SJSA1 (cell line): ENCODE measurements around the gene MFSD2B. TPM values are rescaled to one million over a fixed set of nuclear protein-coding genes. Genes with fewer than 3 reads are reported as not detected.

Experiments used
- DNase-seq, 2 experiments: peaks; one replicate each; pipeline ENCODE4 v3.0.0-alpha.2; 2015 to 2020; ENCODE audit warnings: low spot score in 2 of 2, low read depth in 1 of 2
- H3K27ac ChIP-seq: fragments of 250-450 bp; sonication (Bioruptor Pico); 2 replicates; pipeline ENCODE4 v1.5.1; 2020; ENCODE audit warnings: mild to moderate bottlenecking, moderate library complexity
- H3K27me3 ChIP-seq: fragments of 250-450 bp; sonication (Bioruptor Pico); replicated peaks from 2 replicates; pipeline ENCODE4 v1.5.1; 2020; ENCODE audit warnings: mild to moderate bottlenecking, moderate library complexity
- H3K36me3 ChIP-seq: fragments of 250-450 bp; sonication (Bioruptor Pico); 2 replicates; pipeline ENCODE4 v1.5.1; 2020; ENCODE audit warnings: mild to moderate bottlenecking
- H3K4me1 ChIP-seq: fragments of 250-450 bp; sonication (Bioruptor Pico); replicated peaks from 2 replicates; pipeline ENCODE4 v1.6.1; 2021; ENCODE audit warnings: mild to moderate bottlenecking
- H3K4me3 ChIP-seq: fragments of 250-450 bp; sonication (Bioruptor Pico); 2 replicates; pipeline ENCODE4 v1.5.1; 2020; ENCODE audit warnings: mild to moderate bottlenecking
- H3K9me3 ChIP-seq: fragments of 250-450 bp; sonication (Bioruptor Pico); replicated peaks from 2 replicates; pipeline ENCODE4 v1.5.1; 2020; ENCODE audit warnings: mild to moderate bottlenecking
- total RNA-seq: library from RNA; depleted of rRNA; stranded (reverse); fragments of >200 nt; shearing (Covaris generic); gene quantifications from 2 replicates; pipeline ENCODE4 v1.2.3, GENCODE V29; 2014; rRNA removed

Gene MFSD2B, protein sequence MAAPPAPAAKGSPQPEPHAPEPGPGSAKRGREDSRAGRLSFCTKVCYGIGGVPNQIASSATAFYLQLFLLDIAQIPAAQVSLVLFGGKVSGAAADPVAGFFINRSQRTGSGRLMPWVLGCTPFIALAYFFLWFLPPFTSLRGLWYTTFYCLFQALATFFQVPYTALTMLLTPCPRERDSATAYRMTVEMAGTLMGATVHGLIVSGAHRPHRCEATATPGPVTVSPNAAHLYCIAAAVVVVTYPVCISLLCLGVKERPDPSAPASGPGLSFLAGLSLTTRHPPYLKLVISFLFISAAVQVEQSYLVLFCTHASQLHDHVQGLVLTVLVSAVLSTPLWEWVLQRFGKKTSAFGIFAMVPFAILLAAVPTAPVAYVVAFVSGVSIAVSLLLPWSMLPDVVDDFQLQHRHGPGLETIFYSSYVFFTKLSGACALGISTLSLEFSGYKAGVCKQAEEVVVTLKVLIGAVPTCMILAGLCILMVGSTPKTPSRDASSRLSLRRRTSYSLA
- total RNA-seq, result not detected in 2 replicates

DNA sequence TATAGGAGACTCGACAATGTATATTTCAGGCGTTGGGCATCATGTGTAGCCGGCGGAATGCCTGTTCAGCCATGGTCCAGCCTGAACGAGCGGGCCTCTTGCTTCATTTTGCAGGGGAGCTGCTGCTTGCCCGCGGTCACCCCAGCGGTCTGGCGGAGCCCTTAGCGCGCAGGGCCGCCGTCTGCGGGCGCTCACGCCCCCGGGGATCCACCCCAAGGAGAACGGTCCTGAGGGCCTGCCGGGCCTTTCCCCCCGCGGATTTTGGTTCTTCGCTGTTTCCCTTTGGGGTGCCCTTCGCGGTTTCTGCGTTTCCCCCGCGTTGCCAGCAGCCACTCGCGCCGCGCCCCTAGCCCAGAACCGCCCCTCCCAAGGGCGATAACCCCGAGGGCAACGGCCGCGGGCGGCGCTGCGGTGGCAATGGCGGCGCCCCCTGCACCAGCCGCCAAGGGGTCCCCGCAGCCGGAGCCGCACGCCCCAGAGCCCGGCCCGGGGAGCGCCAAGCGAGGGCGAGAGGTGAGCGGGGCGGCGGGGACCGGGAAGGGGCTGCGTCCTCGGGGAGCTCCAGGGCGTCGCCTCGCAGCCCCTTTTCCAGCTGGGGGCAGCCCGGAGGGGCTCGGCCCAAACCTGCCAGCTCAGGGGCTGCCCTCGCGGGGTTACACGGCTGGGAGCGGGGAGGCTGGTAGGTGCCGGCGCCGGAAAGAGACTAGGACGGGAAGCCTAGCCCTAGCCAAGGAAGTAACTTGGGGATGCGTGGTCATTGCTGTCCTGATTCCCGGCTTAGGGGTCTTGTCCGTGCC lies at the start of gene MFSD2B:
MFSD2B (plus strand) TSS at position 406 of the 797 bp plus-strand sequence; CDS start at position 418, 12 bp downstream.
- H3K27me3 ChIP-seq, result no peaks in the 10 kb centered on the region
- DNase-seq, result no peak

DNA sequence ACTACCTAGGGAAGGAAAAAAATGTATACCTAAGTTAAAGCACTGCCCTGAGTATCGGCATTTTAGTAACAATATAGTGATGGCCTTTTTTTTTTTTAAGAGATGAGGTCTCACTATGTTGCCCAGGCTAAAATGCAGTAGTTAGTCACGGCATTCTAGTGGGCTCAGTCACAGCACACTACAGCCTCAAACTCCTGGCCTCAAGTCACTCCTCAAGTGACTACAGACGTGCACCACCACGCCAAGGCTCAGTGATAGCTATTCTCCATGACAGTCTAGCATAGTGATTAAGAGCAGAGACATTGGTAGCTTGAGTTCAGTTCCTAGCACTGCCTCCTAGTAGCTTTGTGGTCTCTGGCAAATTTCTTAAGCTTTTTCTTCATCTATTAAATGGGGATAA lies 42.0 kb upstream of the MFSD2B start:
- Histone ChIP-seq H3K9me3 (no peaks in the 10 kb centered on the region), H3K36me3 (peaks cover 1% of the 10 kb centered on the region; the same call in 1 of the 2 replicates), H3K4me3 (no peak overlapping the region), H3K27ac (no peak overlapping the region), H3K4me1 (no peaks in the 10 kb centered on the region), H3K27me3 (no peaks in the 10 kb centered on the region)
- no peak for DNase-seq

More for the DNA sequence above, at the start of gene MFSD2B:
- H3K36me3 ChIP-seq, result no peaks in the 10 kb centered on the region
- H3K4me1 ChIP-seq, result peaks cover 17% of the 10 kb centered on the region
- 0 out of 2 replicates have a peak, but pooled peaks cover 2% of the 10 kb centered on the region for H3K9me3 ChIP-seq
- H3K4me3 ChIP-seq, result peak within 1 kb of the TSS; percentile 25
- H3K27ac ChIP-seq, result no peak within 1 kb of the TSS

DNA sequence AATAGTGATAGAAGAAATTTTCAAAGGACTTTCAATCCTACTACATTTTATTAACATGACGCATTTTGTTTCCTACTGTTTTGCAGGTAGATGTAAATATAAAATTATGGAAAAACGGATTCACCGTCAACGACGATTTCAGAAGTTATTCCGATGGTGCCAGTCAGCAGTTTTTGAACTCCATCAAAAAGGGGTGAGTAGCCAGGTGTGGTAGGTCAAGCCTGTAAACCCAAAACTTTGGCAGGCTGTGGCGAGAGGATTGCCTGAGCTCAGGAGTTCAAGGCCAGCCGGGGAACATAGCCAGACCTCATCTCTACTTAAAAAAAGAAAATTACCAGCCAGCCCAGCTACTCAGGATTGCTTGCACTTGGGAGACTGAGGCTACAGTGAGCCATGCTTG lies 33.0 kb upstream of the MFSD2B start:
- H3K36me3 ChIP-seq, result peaks cover 14% of the 10 kb centered on the region; the same call in 1 of the 2 replicates
- no peak for DNase-seq
- no peaks in the 10 kb centered on the region for H3K27me3 ChIP-seq
- H3K4me3 ChIP-seq, result no peak overlapping the region
- no peak overlapping the region for H3K27ac ChIP-seq
- H3K9me3 ChIP-seq, result no peaks in the 10 kb centered on the region
- no peaks in the 10 kb centered on the region for H3K4me1 ChIP-seq

DNA sequence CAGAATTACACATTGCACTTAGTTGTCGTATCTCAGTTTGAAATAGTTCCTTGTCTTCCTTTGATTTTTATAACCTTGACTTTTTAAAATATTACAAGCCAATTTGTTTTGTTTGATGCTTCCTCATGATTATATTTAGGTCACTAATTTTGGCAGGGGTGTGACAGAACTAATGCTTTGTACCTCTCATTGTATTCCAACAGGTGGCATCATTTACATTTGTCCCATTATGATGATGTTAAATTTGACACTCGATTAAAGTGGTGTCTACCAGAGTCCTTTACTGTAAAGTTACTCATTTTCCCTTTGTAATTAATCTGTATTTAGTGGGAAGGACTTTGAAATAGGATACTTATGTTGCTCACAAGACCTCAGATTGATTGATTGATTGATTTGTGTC lies 21.5 kb upstream of the MFSD2B start:
- Histone ChIP-seq H3K4me3 (no peak overlapping the region), H3K27ac (no peak overlapping the region), H3K9me3 (no peaks in the 10 kb centered on the region), H3K36me3 (peaks cover 18% of the 10 kb centered on the region), H3K4me1 (peaks cover 4% of the 10 kb centered on the region; the same call in 1 of the 2 replicates), H3K27me3 (no peaks in the 10 kb centered on the region)
- peak in 1 of 2 experiments; percentile 21 for DNase-seq

DNA sequence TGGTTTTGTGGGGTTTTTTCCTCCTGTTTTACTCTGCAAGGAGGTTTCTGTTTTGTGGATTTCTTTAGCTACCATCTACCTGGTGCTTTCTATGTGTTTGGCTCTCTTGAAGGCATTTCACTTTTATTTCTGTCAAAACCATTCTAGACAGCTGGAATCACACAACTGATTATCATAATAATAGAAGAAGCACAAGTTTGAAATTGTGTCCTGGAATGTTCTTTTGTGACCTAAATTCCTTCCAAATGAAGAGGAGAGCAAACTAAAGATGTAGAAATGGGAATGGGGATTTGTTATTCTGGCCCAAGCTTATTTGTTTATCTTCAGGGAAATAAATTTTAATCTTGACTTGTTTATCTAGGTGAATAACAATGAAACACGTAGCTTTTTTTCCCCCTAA lies 17.0 kb upstream of the MFSD2B start:
- Histone ChIP-seq H3K36me3 (peaks cover 13% of the 10 kb centered on the region; the same call in 1 of the 2 replicates), H3K4me1 (peaks cover 4% of the 10 kb centered on the region; the same call in 1 of the 2 replicates), H3K27ac (no peak overlapping the region), H3K4me3 (no peak overlapping the region), H3K9me3 (no peaks in the 10 kb centered on the region), H3K27me3 (no peaks in the 10 kb centered on the region)
- DNase-seq, result no peak

DNA sequence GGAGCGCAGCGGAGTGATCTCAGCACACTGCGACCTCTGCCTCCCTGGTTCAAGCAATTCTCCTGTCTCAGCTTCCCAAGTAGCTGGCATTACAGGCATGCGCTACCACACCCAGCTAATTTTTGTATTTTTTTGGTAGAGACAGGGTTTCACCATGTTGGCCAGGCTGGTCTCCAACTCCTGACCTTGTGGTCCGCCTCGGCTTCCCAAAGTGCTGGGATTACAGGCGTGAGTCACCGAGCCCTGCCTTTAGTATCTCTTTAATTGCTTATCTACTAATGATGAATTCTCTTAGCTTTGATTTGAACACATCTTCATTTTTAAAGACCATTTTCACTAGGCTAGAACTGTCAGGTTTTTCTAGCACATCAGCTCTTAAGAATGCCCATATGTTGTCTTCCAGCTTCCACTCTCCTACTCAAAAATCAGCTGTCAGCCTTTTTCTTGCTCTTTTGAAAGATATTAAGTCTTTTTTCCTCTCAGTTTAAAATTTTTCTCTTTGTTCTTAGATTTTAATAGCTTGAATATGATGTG lies 16.1 kb upstream of the MFSD2B start:
- no peak for DNase-seq
- Histone ChIP-seq H3K9me3 (no peaks in the 10 kb centered on the region), H3K36me3 (peaks cover 10% of the 10 kb centered on the region; the same call in 1 of the 2 replicates), H3K27me3 (no peaks in the 10 kb centered on the region), H3K4me3 (no peak overlapping the region), H3K4me1 (peaks cover 4% of the 10 kb centered on the region; the same call in 1 of the 2 replicates), H3K27ac (no peak overlapping the region)

DNA sequence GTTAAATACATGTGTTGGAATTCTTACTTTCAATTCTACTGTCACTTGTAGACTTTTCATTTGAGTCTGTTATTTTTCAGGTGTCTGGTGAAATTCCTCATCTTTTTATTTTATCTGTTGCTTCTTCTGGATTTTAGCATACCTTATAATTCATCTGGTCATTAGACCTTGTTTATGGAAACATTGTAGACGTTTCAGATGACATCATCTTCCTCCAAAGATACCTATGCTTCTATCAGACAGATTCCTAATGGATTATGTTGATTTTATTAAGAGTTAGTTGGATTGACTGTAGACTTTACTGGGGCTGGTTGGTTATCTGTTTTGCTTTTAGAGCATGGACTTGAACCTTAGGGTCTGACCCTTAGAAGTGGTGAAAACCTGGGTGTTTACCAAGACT lies 15.3 kb upstream of the MFSD2B start:
- Histone ChIP-seq H3K4me1 (peaks cover 4% of the 10 kb centered on the region; the same call in 1 of the 2 replicates), H3K9me3 (no peaks in the 10 kb centered on the region), H3K27ac (no peak overlapping the region), H3K36me3 (peaks cover 11% of the 10 kb centered on the region; the same call in 1 of the 2 replicates), H3K4me3 (no peak overlapping the region), H3K27me3 (no peaks in the 10 kb centered on the region)
- no peak for DNase-seq

DNA sequence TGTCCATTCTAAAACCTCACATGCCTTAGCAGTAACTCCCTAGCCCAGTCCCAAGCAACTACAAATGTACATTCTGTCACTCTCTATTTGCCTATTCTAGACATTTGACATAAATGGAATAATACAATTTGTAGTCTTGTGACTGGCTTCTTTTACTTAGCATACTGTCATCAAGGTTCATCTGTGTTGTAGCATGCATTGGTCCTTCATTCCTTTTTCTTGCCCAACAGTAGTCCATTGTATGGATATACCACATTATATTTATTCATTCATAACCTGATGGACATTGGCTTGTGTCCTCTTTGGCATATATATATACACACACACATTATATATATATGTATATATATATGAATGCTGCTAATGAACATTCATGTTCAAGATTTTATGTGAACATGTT lies 2.2 kb upstream of the MFSD2B start:
- H3K27ac ChIP-seq, result no peak overlapping the region
- DNase-seq, result no peak
- no peaks in the 10 kb centered on the region for H3K36me3 ChIP-seq
- no peaks in the 10 kb centered on the region for H3K27me3 ChIP-seq
- H3K4me1 ChIP-seq, result peaks cover 13% of the 10 kb centered on the region
- H3K4me3 ChIP-seq, result no peak overlapping the region
- H3K9me3 ChIP-seq, result no peaks in the 10 kb centered on the region

DNA sequence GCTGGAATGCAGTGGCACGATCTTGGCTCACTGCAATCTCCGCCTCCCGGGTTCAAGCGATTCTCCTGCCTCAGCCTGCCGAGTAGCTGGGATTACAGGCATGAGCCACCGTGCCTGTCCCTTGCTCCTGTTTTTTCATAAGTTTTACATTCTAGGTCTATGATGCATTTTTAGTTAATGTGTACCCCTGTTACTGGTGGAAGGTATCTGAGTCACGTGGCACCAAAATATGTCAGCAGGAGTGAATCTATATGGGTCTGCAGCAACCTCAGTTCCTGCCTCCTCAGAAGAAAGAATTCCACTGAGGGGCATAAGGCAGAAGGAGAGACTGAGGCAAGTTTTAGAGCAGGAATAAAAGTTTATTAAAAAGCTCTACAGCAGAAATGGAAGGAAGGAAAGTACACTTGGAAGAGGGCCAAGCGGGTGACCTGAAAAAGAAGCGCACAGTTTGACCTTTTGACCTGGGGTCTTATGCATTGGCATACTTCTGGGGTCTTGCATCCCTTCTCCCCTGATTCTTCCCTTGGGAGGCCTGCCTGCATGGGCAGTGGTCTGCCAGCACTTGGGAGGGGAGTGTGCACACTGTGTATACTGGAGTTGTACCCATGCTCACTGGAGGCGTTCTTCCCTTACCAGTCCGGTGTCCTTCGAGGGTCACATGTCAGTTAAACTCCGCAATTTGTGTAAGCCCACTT lies 1.1 kb upstream of the MFSD2B start:
- H3K27ac ChIP-seq, result no peak overlapping the region
- H3K4me1 ChIP-seq, result peaks cover 13% of the 10 kb centered on the region
- DNase-seq, result no peak
- no peak overlapping the region for H3K4me3 ChIP-seq
- H3K36me3 ChIP-seq, result no peaks in the 10 kb centered on the region
- no peaks in the 10 kb centered on the region for H3K27me3 ChIP-seq
- no peaks in the 10 kb centered on the region for H3K9me3 ChIP-seq

DNA sequence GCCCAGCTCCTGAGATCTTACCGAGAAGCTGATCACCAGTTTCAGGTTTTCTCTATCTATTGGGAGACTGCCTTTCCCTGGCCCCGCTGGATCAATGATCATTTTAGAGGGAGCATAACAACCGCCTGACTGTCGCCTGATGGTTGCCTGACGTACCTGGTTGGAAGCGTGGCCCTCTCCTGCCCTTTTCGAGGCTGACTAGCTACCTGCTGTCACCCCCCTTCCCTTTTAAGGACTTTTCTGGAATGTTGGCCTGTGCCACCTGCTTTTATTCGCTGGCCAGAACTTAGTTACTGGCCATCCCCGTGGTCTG lies 562 bp upstream of the MFSD2B start:
- no peaks in the 10 kb centered on the region for H3K27me3 ChIP-seq
- no peaks in the 10 kb centered on the region for H3K9me3 ChIP-seq
- H3K4me3 ChIP-seq, result no peak overlapping the region
- no peak overlapping the region for H3K27ac ChIP-seq
- H3K4me1 ChIP-seq, result peaks cover 13% of the 10 kb centered on the region
- DNase-seq, result no peak
- H3K36me3 ChIP-seq, result no peaks in the 10 kb centered on the region

DNA sequence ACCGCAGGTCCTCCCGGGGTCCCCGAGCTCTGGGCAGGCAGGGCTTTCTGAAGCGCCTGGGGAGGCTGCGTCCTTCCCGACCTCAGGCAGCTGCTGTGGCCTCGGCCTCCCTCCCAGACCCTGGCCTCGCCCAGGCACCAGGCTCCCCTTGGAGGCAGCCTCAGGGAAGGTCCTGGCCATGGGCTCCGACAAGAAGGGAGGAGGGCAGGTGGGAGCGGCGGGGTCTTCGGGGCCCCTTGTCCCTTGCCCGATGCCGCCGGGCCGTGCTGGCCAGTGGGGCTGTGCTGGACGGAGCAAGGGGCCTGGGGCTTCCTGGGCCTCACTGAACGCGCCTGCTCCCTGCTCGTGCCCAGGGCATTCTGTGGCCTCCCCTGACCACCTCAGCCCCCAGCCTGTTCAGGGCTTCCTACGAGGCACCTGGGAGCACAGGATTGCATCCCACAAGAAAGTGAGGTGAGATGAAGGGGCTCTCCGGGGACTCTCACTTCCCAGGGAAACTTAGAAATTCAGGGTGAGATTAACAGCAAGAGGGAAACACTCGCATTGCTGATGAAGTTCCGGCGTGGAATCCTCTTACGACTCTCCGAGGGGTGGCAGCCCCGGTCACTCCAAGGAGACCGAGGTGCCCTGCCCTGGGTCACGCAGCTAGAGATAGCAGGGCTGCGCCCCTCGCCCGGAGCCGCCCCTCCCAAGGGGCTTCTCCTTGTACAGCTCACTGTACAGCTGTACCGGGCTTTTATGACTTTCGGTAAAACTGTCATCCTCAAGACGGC lies 778 bp downstream of the MFSD2B start:
- peak overlapping the region; percentile 25; the same call in 1 of the 2 replicates for H3K4me3 ChIP-seq
- no peak for DNase-seq
- no peaks in the 10 kb centered on the region for H3K36me3 ChIP-seq
- H3K27me3 ChIP-seq, result no peaks in the 10 kb centered on the region
- H3K4me1 ChIP-seq, result peaks cover 23% of the 10 kb centered on the region
- 0 out of 2 replicates have a peak, but pooled peaks cover 2% of the 10 kb centered on the region for H3K9me3 ChIP-seq
- H3K27ac ChIP-seq, result no peak overlapping the region

DNA sequence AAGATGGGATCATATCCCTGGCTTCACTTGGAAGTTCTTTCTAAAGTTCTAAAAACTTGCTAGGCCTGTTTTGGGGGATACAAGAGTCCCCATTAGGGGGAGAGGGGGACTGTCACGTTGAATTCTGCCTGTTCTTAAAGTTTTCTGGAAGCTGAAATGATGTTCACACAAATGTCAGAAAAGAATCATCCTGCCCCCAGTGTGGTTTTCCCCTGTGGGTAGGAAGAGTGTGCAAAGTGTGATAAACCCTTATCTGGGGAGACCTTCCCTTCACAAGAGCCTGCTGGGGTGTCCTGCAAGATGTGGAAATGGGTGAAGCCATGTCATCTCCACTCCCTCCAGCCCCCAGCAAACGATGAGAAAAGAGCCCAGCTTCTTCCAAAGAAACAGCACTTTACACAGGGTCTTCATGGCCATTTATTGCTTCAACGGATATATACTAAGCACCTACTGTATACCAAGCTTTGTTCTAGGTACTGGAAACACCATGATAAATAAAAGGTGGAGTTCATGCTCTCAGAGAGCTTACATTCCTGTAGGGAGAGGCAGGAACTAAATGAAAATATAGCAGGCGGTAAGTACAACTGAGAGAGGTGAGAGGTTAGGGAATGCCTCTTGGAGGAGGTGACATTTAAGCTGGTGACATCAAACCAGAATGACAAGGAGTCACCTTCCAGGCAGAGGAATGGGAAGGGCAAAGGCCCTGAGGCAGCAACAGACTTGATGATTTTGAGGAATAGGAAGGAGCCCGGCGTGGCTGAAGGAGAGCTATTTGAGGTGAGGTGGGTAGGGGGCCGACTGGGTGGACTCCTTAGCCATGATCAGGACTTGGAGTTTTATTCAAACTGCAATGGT lies 1.6 kb downstream of the MFSD2B start:
- Histone ChIP-seq H3K27me3 (no peaks in the 10 kb centered on the region), H3K4me1 (peaks cover 31% of the 10 kb centered on the region), H3K36me3 (no peaks in the 10 kb centered on the region), H3K9me3 (0 out of 2 replicates have a peak, but pooled peaks cover 2% of the 10 kb centered on the region), H3K27ac (no peak overlapping the region), H3K4me3 (no peak overlapping the region)
- DNase-seq, result no peak
